IPS DF 6.9 (cell line): ENCODE measurements around the gene FREM2.

Experiments used
- DNase-seq: peaks from one replicate; pipeline ENCODE4 v3.0.0-alpha.2; 2013; ENCODE audit warnings: low read depth, low spot score
- H3K27ac ChIP-seq: one replicate; pipeline ENCODE4 v1.5.1; 2013; ENCODE audit warnings: low read length, control low read depth
- H3K27me3 ChIP-seq: 2 replicates; pipeline ENCODE4 v1.6.1; 2013; ENCODE audit warnings: mild to moderate bottlenecking, low read length; ENCODE audit not compliant: control insufficient read depth, insufficient read depth
- H3K36me3 ChIP-seq: 2 replicates; pipeline ENCODE4 v1.6.1; 2013; ENCODE audit warnings: low read length; ENCODE audit not compliant: control insufficient read depth, insufficient read depth
- H3K4me1 ChIP-seq: 2 replicates; pipeline ENCODE4 v1.6.1; 2013; ENCODE audit warnings: low read length; ENCODE audit not compliant: control insufficient read depth, insufficient read depth
- H3K4me3 ChIP-seq: 2 replicates; pipeline ENCODE4 v1.5.1; 2013; ENCODE audit warnings: mild to moderate bottlenecking, low read length
- H3K9me3 ChIP-seq: 2 replicates; pipeline ENCODE4 v1.6.1; 2013; ENCODE audit warnings: low read length, inconsistent platforms; ENCODE audit not compliant: control insufficient read depth, insufficient read depth
- WGBS: extraction: QIAGEN DNeasy Blood & Tissue Kit; methylation state at CpG from one replicate; pipeline ENCODE4 v1.1.7; 2013; ENCODE audit warnings: mixed read lengths, missing lambda C conversion rate; ENCODE audit not compliant: insufficient read length, insufficient coverage; 5-methylcytosine and 5-hydroxymethylcytosine counted together

The FREM2 gene

GRCh38 chr13:38662362-38662761 lies 24.5 kb upstream of the FREM2 start:
- H3K9me3 ChIP-seq, result no peaks in the 10 kb centered on the region
- H3K4me1 ChIP-seq, result no peaks in the 10 kb centered on the region
- no peak for DNase-seq
- H3K27me3 ChIP-seq, result no peaks in the 10 kb centered on the region
- H3K4me3 ChIP-seq, result no peak overlapping the region
- WGBS, result no CpG with 5 or more reads among the region's 2 CpGs
- no peak overlapping the region for H3K27ac ChIP-seq
- no peaks in the 10 kb centered on the region for H3K36me3 ChIP-seq

GRCh38 chr13:38664906-38665305 lies 22.0 kb upstream of the FREM2 start:
- no peak for DNase-seq
- no CpG with 5 or more reads among the region's 2 CpGs for WGBS
- H3K4me1 ChIP-seq, result no peaks in the 10 kb centered on the region
- no peak overlapping the region for H3K27ac ChIP-seq
- no peak overlapping the region for H3K4me3 ChIP-seq
- H3K9me3 ChIP-seq, result no peaks in the 10 kb centered on the region
- no peaks in the 10 kb centered on the region for H3K27me3 ChIP-seq
- no peaks in the 10 kb centered on the region for H3K36me3 ChIP-seq

- Histone ChIP-seq H3K9me3 (no peaks in the 10 kb centered on the region), H3K36me3 (no peaks in the 10 kb centered on the region), H3K27ac (no peak overlapping the region), H3K4me3 (no peak overlapping the region), H3K4me1 (no peaks in the 10 kb centered on the region), H3K27me3 (no peaks in the 10 kb centered on the region)
- WGBS, result no CpG with 5 or more reads among the region's 6 CpGs
- no peak for DNase-seq
Observed at GRCh38 chr13:38667526-38668109, 19.3 kb upstream of the FREM2 start.

DNA sequence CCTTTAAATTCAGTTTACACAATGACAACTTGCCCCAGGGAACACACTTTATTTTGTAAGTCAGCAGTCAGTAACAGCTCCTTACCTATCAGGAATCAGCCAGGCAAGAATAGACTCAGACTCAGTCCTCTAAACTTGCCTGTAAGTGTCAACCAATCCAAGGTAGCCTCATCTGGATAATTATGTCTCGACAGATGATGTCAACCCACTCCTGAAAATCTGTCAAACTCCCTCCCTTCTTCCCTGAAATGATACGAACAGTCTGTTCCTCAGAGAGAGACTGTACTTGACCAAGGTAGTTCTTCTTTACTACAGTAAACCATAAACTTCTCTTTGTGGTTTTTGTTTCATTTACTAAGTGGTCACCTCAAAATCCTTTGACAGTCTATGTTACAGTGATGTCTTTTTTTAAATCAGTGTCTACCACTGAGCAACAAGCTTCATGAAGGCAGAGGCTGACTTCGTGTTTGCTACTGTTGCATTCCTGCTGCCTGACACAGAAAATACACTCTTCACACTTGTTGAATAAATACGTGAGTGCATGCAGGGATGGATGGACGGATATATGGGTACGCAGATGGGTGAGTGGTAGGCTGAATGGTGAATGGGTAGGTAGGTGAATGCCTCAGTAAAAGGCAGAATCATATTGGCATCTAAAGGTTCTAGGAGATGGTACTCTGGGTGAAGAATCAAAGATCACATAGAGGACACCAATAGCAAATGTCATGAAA lies 17.5 kb upstream of the FREM2 start:
- Histone ChIP-seq H3K36me3 (no peaks in the 10 kb centered on the region), H3K27me3 (no peaks in the 10 kb centered on the region), H3K27ac (no peak overlapping the region), H3K4me1 (no peaks in the 10 kb centered on the region), H3K9me3 (no peaks in the 10 kb centered on the region), H3K4me3 (no peak overlapping the region)
- no peak for DNase-seq
- no CpG with 5 or more reads among the region's 6 CpGs for WGBS

- no peaks in the 10 kb centered on the region for H3K9me3 ChIP-seq
- no peak for DNase-seq
- no peaks in the 10 kb centered on the region for H3K27me3 ChIP-seq
- no peaks in the 10 kb centered on the region for H3K36me3 ChIP-seq
- no peak overlapping the region for H3K27ac ChIP-seq
- no CpG with 5 or more reads among the region's 2 CpGs for WGBS
- H3K4me1 ChIP-seq, result no peaks in the 10 kb centered on the region
- H3K4me3 ChIP-seq, result no peak overlapping the region
Observed at GRCh38 chr13:38670627-38671026, 16.2 kb upstream of the FREM2 start.

GRCh38 chr13:38671980-38672379 lies 14.9 kb upstream of the FREM2 start:
- H3K27ac ChIP-seq, result no peak overlapping the region
- H3K27me3 ChIP-seq, result no peaks in the 10 kb centered on the region
- H3K9me3 ChIP-seq, result no peaks in the 10 kb centered on the region
- H3K4me3 ChIP-seq, result no peak overlapping the region
- no peaks in the 10 kb centered on the region for H3K4me1 ChIP-seq
- no CpG with 5 or more reads among the region's 2 CpGs for WGBS
- no peak for DNase-seq
- H3K36me3 ChIP-seq, result no peaks in the 10 kb centered on the region

DNA sequence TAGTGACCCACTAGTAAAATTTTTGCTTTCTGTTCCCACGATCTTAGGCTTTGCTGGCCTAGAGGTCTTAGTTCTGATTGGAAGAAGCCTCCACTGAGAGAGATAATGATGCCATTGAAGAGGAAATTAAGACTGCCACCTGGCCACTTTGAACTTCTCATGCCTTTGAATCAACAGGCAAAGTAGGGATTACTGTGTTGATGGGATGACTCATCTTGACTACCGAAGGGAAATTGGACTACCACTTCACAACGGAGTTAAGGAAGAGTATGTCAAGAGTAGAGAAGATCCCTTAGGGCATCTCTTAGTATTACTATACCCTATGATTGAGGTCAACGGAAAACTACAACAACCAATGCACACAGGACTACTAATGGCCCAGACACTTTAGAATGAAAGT lies 12.7 kb upstream of the FREM2 start:
- WGBS, result no CpG with 5 or more reads among the region's 4 CpGs
- Histone ChIP-seq H3K27me3 (no peaks in the 10 kb centered on the region), H3K4me3 (no peak overlapping the region), H3K27ac (no peak overlapping the region), H3K4me1 (no peaks in the 10 kb centered on the region), H3K36me3 (no peaks in the 10 kb centered on the region), H3K9me3 (no peaks in the 10 kb centered on the region)
- no peak for DNase-seq

DNA sequence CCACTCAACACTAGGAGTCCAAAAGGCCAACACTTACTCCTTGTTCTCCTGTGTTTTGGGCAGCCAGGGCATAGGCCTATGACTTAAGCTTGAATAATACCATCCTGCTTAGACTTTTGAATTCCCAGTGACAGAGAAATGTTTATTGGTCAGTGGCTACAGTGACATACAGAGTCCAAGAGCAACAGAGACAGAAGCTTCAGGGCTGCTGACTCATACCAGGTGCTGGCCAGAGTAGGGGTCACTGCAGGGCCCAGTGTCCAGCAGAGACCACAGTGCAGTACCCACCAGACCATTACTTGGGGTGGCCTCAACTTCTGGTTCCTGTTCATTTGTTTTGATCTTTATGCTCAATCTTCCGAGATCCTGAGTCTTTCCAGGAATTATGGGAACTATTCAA lies 6.0 kb upstream of the FREM2 start:
- Histone ChIP-seq H3K9me3 (no peaks in the 10 kb centered on the region), H3K4me3 (no peak overlapping the region), H3K27ac (no peak overlapping the region), H3K4me1 (peaks cover 2% of the 10 kb centered on the region; the same call in 1 of the 2 replicates), H3K36me3 (no peaks in the 10 kb centered on the region), H3K27me3 (no peaks in the 10 kb centered on the region)
- no CpG with 5 or more reads among the region's 1 CpG for WGBS
- no peak for DNase-seq

DNA sequence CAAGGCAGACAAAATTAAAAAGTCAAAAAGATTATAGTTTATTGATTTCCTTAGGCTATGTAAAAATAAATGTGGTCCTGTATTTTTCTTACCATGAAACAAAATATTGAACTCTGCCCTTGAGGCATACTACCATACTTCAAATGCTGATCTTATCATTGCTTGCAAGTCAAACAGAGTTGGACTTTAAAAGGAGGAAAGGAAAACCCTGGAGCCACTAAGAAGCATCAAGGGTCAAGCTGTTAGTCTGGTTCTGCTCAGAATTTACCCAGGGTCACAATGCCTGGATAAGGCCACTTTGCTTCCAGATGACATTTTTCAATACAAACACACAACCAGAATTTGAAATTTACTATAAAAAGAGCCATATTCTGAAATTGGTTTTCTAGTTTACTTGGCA lies 2.2 kb upstream of the FREM2 start:
- Histone ChIP-seq H3K9me3 (no peaks in the 10 kb centered on the region), H3K4me1 (peaks cover 4% of the 10 kb centered on the region; the same call in 1 of the 2 replicates), H3K27ac (no peak overlapping the region), H3K36me3 (peaks cover 3% of the 10 kb centered on the region; the same call in 1 of the 2 replicates), H3K27me3 (peaks cover 4% of the 10 kb centered on the region; the same call in 1 of the 2 replicates), H3K4me3 (no peak overlapping the region)
- DNase-seq, result no peak

DNA sequence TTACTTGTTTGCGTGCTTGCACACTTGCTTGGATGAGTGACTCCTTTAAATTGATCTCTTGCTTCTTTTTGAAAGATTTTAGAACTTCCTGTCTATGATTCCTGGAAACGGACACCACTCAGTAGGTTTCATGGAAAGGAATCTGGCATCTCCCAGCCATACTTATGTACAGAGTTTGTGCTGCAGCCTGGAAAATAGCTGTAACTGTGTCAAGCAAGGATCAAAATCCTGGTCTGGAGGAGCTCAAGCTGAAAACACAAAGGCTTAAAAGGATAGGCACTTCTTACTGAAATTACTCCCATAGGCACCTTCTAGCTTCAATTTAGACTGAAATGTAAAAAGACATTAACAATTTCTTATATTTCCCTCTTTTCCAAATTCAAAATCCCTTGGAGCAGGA lies 1.4 kb upstream of the FREM2 start:
- Histone ChIP-seq H3K36me3 (peaks cover 3% of the 10 kb centered on the region; the same call in 1 of the 2 replicates), H3K27ac (no peak overlapping the region), H3K27me3 (peaks cover 4% of the 10 kb centered on the region; the same call in 1 of the 2 replicates), H3K9me3 (no peaks in the 10 kb centered on the region), H3K4me1 (peaks cover 2% of the 10 kb centered on the region; the same call in 1 of the 2 replicates), H3K4me3 (no peak overlapping the region)
- DNase-seq, result no peak
- no CpG with 5 or more reads among the region's 2 CpGs for WGBS
